CD4-positive, alpha-beta T cell treated with Interleukin-1 beta for 1 hour (primary cell): ENCODE results near the gene PHF12.

ENCODE experiments used
- DNase-seq, 2 donors: peaks; one replicate each; pipeline ENCODE4 v3.0.0-alpha.2; 2020 to 2022

The PHF12 gene

GRCh38 chr17:28951428-28951990, at the start of gene PHF12:
Gene PHF12 (minus strand): TSS chr17:28951518. CDS start chr17:28950960, 558 bp downstream.
- peak; percentile 100 for DNase-seq

DNA sequence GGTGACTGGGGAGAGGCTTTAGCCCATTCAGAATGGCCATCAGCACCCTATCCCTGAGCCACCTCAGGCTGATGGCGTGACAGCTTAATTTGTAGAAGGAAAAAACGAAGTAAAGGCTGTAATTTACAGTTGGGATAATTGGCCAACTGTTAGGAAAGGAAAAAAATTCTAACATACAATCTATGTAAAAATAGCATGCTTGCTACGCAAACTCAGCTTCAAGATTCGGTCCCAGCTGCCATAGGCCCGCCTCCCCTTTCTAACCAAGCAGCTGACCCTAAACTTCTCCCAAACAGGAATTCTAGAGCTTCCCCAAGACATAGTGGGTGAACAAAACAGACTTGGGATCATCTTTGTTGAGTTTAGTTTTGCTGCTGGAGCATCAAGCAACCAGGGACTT, 49.7 kb upstream of the PHF12 start:
- no peak for DNase-seq

GRCh38 chr17:28999206-28999605, 47.9 kb upstream of the PHF12 start:
- no peak for DNase-seq

DNA sequence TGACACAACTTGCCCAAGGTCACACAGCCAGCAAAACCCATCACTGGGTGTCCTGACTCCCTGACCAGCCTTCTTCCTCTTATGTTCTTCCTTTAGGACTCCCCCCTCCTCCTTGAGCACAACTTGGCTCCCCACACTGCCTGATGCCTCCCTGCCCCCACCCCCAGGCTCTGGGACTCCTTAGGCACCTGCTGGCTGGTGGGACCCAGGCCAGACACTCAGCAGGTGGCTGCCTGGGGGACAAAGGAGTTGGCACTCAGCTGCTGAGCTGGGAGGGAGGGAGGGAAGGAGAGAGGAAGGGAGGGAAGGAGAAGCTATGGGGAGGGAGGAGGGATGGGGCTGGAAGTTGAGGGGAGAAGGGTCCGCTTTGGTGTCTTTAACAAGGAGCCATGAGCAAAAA, 46.5 kb upstream of the PHF12 start:
- no peak for DNase-seq

DNA sequence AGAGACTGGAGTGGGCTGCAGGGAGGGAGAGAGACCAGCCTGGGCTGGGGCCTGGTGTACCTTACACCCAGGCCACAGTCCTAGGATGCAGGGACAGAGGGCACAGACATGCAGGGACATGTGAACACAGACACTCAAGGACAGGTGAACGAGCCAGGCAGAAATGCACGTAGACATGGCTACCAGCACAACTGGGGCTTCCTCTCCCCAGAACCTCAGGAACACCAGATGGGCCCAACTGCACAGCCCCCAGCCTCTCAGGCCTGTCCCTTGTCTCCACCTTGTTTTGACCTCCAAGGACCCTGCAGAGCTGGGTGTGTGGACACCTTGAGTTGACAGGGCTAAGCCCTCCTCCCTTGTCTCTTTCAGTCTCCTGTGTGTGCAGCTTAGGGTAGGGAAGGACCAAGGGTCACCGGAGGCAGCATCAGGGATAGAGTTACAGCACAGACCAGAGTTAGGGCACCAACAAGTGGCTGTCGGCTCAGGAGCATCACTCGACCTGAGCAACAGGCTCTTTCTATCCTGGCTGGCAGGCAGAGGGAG, 45.3 kb upstream of the PHF12 start:
- DNase-seq: no peak

DNA sequence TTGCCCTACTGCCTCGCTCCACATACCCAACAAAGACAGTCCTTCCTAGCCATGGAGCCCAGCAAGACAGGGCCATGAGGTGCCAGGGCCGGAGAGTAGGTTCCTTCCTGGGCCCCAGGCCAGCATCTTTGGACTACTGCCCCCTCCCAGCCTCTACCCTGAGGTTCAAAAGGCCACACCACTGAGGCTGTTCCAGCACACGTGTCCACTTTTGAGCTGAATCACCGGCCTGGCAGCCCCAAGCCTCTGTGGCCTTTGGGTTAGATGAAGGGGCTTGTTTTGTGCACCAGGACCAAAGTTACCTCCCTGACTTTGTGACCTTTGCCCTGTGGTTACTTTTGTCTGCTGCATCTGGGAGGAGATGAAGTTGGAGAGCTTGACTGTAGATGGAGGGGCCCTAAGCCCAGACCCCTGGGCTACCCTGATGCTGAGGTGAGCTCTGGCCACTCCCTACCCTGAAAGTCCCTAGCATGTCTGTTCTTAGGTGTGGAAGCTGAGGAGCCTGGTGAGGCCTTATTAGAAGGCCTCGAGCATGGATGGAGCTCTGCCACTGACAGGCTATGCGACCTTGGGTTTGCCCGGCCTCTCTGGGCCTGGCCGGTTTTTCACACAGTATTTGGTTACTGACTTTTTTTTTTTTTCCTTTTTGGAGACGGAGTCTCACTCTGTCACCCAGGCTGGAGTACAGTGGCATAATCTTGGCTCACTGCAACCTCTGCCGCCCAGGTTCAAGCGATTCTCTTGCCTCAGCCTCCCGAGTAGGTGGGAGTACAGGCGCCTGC, 42.5 kb upstream of the PHF12 start:
- DNase-seq: no peak

DNA sequence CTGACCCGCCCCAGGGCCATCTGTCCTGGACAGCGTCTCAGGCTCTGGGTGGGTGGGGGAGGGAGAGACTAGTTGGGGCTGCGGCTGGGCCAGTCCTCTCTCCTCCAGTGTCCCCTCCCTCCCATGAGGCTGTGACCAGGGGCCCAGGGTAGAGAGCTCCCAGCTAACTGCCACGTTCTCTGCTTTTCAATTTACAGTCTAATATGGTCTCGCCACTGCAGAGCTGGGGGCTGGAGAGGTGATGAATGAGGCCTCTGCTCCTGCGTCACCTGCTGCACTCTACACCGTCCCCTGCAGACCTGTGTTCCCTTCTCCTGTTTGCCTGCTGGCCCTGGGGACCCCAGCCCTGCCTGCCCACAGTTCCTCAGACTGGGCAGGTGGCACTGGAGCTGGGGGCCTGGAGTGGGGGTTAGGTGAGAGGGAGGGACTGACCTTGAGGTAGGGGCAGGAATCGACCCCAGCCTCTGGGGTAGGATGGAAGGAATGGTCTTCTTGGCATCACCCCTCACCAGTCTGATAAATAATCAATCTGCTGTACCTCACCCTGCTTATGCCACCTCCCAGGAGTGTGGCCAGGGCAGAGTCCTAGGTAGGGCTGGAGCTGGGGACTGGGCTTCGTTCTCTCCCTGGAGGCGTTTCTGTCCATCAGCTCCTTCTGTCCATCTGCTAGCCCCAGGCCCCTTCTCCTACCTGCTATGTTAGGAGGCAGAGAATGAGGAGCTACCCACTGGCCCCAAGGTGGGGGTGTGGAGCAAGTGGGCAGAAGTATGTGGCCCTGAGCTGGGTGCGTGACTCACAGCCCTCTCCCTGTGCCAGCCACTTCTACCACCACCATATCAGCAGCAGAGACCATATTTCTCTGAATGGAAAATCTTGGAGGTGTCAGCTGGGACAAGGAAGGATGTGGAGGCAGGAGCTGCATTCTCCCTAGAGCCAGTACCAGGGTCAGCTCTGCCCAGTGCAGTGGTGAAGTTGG, 41.6 kb upstream of the PHF12 start:
- no peak for DNase-seq

- no peak for DNase-seq
These were observed 40.9 kb upstream of the PHF12 start for GRCh38 chr17:28992185-28992584.

DNA sequence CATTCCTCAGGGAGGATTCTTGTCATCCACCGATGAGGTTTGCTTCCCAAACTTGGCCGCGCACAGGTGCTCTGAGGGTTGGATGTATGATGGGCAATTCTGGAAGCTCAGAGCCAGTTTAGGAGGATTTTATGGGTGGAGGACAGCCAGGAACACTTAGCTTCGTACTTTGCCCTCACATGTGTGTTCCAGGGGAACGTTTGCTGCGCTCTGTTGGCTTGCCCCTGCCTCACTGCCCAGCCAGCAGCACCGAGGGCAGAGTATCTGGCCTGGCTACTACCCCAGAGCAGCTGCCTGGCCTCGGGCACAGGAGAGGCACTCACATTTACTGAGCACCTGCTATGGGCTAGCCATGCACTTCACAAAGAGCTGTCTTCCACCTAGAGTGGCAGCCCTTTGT, 40.5 kb upstream of the PHF12 start:
- DNase-seq: no peak

DNA sequence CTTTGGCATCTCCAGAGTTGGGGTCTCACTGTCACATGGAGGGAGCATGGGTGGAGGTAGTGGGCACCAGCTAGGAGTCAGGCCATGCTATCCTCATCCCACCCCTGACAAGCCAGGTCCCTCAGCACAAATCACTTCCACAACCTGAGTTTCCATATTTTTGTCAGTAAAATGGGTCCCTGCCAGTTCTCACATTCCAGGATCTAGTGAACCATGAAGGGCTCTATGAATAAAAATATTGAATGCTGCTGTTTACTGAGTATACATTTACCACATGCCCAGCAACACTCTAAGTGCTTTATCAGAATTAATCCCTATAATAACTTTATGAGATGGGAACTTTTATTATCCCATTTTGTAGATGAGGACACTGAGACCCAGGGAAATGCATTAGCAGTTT, 37.7 kb upstream of the PHF12 start:
- DNase-seq: no peak

GRCh38 chr17:28988475-28988874, 37.2 kb upstream of the PHF12 start:
- DNase-seq: no peak

DNA sequence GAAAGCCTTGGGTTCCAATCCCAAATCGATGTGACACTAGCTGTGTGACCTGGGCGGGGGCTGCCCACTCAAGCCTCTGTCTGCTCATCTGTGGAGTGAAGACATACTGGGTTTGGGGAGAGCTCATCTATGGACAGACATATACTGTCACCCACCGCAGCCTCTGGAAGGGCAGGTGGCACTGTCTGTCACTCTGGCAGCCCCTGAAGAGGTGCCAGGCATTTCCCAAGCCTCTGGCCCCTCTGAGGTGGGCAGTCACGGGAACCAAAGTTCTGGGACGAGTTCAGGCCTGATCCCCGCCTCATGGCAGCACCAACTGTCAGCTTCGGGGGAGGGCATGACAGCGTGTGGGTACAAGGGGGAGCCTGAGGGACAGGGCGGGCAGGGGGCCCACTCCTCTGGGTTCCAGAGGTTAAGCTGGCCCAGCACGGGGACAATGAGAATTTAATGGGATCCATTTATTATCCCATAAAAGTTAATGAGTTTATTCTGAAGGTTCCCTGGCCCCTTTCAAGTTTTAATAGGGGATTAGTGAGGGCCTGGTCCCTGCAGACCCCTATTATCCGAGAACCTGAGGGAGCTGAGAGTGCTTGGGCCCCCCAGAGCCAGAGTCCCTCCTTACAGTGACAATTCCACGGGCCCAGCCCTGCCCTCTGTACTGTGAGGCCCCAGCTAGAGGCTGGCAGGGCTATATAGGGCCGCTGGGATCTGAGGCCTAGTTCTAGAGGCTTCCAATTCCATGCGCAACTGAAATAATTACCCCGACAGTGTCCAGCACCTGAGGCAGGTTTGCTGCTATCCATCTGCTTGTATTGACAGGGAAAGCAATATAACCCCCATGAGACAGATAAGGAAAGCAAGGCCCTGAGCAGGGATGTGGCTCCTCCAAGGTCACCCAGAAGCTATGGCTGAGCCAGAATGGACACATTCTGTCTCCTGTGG, 35.7 kb upstream of the PHF12 start:
- no peak for DNase-seq

DNA sequence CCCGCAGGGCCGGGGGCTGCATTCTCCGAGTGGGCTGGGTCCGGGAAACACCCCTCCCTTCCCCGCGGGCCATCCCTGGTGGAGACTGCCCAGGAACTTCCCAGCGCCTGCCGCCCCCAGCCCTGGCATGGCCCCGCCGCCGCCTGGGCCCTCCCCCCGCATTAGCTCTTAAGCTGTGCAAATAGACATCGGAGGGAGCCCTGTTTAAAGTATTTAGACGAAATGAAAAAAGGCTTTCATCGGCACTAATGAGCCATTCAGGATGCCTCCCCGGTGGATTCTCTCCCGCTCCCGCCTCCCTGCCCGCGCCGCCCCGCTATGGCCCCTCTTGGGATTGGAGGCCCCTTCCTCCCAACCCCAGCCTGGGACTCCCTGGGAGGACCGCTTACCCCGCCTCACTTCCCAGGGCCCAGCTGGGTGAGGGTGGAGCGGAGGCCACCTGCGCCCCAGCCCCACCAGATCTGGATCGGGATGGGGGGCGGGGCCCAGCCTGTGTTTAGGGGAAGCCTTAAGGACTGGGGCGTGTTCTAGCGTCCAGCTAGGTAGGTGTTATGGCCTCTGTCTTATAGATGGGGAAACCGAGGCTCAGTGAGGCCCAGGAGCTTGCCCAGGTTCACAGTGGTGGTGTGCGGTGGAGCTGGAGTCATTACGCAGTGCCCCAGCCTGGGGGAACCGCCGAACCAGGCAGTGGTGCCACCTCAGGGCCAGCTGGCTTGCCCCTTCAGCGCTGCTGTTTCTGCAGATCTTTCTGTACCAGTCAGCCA, 34.8 kb upstream of the PHF12 start:
- DNase-seq: no peak

DNA sequence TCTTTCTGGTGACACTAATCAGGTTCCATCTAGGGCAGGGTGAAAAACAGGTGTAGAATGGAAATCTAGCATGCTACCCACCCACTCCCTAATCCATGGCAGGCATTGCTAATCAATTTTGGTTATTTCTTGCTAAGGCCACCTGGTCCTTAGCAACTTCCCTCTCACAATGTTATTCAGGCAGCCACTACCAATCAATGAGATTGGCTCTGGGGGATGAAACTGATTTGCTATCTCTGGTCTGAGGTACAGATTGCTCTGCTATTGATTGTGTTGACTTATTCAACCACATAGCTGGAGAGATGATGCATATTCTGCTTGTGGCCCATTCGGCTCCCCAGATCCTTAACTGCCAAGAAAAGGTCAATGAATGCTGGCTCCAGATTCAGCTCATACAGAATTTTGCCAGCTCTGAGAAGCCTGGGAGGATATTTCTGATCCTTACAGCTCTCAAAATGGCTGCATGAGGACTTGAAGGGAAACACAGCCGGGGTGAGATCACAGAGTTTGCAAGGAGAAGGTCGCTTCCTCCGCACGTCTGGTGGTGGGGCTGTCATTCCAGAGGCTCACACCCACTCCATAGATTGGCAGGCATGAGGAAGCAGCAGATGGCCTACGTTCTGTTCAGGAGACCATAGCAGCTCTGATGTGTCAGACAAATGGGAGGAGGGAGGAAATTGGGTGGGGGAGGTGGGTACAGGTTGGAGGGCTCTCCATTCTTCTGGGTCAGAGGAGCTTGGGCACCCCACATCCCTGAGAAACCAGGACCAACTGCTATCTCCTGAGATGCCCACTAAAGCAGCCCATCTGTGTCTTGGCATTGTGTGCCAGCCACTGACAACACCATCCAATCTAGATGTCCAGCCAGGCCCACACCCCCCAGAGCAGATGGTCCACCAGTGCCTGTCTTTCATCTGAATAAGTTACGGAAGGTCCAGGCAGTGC, 32.2 kb upstream of the PHF12 start:
- DNase-seq: peak in 1 of 2 donors; percentile 4

GRCh38 chr17:28982131-28982793, 30.9 kb upstream of the PHF12 start:
- DNase-seq: peak; percentile 81 to 85

DNA sequence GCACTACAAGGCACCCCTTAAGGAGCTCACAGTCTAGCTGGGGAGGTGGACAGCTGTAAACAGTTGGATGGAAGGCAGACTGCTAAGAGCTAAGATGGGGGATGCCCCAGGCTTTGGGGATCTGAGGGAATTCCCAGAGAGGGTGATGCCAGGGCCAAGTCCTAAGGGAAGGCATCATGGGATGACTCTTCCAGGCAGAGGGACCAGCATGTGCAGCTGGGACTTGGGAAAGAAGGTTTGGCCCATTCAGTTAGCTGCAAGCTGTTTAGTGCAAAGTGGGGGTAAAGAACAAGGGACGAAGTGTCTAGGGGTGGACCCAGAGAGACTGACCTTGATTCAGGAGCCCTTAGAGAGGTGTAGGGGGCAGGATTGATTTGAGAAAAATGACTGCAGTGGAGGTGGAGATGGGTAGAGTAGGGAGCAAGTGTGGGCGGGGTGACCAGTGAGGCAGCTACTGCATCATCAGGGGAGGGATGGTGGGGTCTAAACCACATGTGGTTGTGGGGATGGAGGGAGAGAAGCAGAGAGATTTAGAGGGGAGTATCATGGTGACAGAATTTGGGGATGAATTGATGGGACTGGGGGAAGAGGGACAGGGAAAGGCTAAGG, 27.1 kb upstream of the PHF12 start:
- DNase-seq: no peak

DNA sequence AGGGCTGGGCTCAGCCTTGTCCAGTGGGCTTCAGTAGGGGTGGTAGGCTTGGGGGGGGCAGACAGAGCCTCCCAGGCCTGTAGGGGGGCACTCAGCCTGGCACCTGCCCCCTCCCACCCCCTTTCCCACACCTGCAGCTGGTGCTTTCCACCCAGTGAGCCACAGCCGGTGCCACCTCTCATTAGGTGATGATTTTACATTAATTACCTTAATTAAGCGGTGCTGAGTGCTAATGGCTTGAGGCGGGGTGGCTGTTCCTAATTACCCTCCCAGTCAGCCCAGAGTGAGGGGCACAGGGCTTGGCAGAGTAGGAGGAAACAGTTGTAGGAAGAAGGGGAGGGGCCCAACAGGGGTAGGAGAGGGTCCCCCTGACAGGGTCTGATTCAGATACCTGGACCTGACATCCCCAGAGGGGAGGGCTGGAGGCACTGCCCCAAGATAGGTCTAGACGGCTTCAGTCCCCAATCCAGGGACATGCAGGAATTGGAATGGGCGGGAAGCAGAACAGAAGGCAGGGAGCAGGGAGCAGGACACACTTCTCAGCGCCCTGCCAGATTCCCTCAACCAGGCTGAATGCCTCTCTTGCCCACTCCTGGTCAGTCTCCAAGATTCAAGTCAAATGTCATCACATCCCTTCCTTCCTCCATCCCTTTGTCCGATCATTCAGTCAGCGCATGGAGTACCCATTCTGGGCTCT, 26.5 kb upstream of the PHF12 start:
- DNase-seq: no peak

DNA sequence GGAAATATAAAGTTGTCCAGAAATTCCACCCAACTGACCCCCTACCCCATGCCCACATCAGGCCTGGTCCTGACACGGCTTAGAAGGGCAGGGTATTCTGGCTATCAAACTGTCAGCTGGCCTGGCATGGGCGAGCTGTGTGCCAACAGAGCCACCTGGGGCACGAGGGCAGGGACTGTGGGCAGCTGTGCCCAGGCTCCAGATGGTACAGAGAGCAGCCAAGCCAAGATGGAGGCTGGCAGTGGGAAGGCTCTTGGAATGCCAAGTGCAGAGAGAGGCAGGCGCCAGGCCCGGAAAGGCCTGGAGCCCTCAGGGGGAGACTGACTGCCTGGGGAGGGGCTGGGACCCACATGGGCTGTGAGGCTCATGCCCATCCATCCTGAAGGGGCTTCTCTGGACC, 24.3 kb upstream of the PHF12 start:
- DNase-seq: no peak
